ENCODE data around the gene MTMR10. TPM values are rescaled to one million over a fixed set of nuclear protein-coding genes. Genes with fewer than 3 reads are reported as not detected.

The MTMR10 gene
- total RNA-seq, 1 donor from 2014 or later = 29.2 TPM

GRCh38 chr15:31036783-31037182, 45.4 kb upstream of the MTMR10 start:
- H3K27me3 ChIP-seq = no peaks in the 10 kb centered on the region
- H3K36me3 ChIP-seq = no peaks in the 10 kb centered on the region
- H3K4me3 ChIP-seq = no peak overlapping the region
- no peak overlapping the region for H3K27ac ChIP-seq
- intact Hi-C loops (cut with DNase I) = no loop called here
- no peak for TF ChIP-seq POLR2A (IDR thresholded peaks at IDR 0.05)
- TF ChIP-seq CTCF (IDR thresholded peaks at IDR 0.05) = no peak
- TF ChIP-seq POLR2AphosphoS5 (IDR thresholded peaks at IDR 0.05; ENCODE audit: insufficient read depth in 1 of 2, low read depth in 1 of 2) = no peak
- H3K4me1 ChIP-seq = peaks cover 13% of the 10 kb centered on the region
- no peaks in the 10 kb centered on the region for H3K9me3 ChIP-seq
- no peak for DNase-seq (ENCODE audit: extremely low spot score in 2 of 2)

GRCh38 chr15:31035610-31036009, 44.2 kb upstream of the MTMR10 start:
- no peaks in the 10 kb centered on the region for H3K36me3 ChIP-seq
- H3K4me3 ChIP-seq = no peak overlapping the region
- H3K4me1 ChIP-seq = peaks cover 13% of the 10 kb centered on the region
- H3K27me3 ChIP-seq = no peaks in the 10 kb centered on the region
- intact Hi-C loops (cut with DNase I) = no loop called here
- H3K9me3 ChIP-seq = no peaks in the 10 kb centered on the region
- no peak overlapping the region for H3K27ac ChIP-seq
- DNase-seq (ENCODE audit: extremely low spot score in 2 of 2) = no peak
- TF ChIP-seq CTCF (IDR thresholded peaks at IDR 0.05) (no peak), POLR2AphosphoS5 (IDR thresholded peaks at IDR 0.05; ENCODE audit: insufficient read depth in 1 of 2, low read depth in 1 of 2) (no peak), POLR2A (IDR thresholded peaks at IDR 0.05) (no peak)

GRCh38 chr15:31034152-31034551, 42.7 kb upstream of the MTMR10 start:
- no peak for DNase-seq (ENCODE audit: extremely low spot score in 2 of 2)
- Histone ChIP-seq H3K27ac (no peak overlapping the region), H3K36me3 (no peaks in the 10 kb centered on the region), H3K4me1 (peaks cover 13% of the 10 kb centered on the region), H3K27me3 (no peaks in the 10 kb centered on the region), H3K4me3 (no peak overlapping the region), H3K9me3 (no peaks in the 10 kb centered on the region)
- TF ChIP-seq POLR2A (IDR thresholded peaks at IDR 0.05) = no peak
- no peak for TF ChIP-seq CTCF (IDR thresholded peaks at IDR 0.05)
- no peak for TF ChIP-seq POLR2AphosphoS5 (IDR thresholded peaks at IDR 0.05; ENCODE audit: insufficient read depth in 1 of 2, low read depth in 1 of 2)
- intact Hi-C loops (cut with DNase I) = no loop called here

- TF ChIP-seq CTCF (IDR thresholded peaks at IDR 0.05) (no peak), POLR2A (IDR thresholded peaks at IDR 0.05) (no peak), POLR2AphosphoS5 (IDR thresholded peaks at IDR 0.05; ENCODE audit: insufficient read depth in 1 of 2, low read depth in 1 of 2) (no peak)
- no peaks in the 10 kb centered on the region for H3K27me3 ChIP-seq
- H3K9me3 ChIP-seq = no peaks in the 10 kb centered on the region
- no peak overlapping the region for H3K27ac ChIP-seq
- intact Hi-C loops (cut with DNase I) = no loop called here
- no peak overlapping the region for H3K4me3 ChIP-seq
- peaks cover 13% of the 10 kb centered on the region for H3K4me1 ChIP-seq
- no peaks in the 10 kb centered on the region for H3K36me3 ChIP-seq
- no peak for DNase-seq (ENCODE audit: extremely low spot score in 2 of 2)
Observed at GRCh38 chr15:31032961-31033371, 41.5 kb upstream of the MTMR10 start.

- intact Hi-C loops (cut with DNase I) = no loop called here
- TF ChIP-seq CTCF (IDR thresholded peaks at IDR 0.05) (no peak), POLR2AphosphoS5 (IDR thresholded peaks at IDR 0.05; ENCODE audit: insufficient read depth in 1 of 2, low read depth in 1 of 2) (no peak), POLR2A (IDR thresholded peaks at IDR 0.05) (no peak)
- no peaks in the 10 kb centered on the region for H3K36me3 ChIP-seq
- no peaks in the 10 kb centered on the region for H3K27me3 ChIP-seq
- H3K4me1 ChIP-seq = peaks cover 13% of the 10 kb centered on the region
- no peak overlapping the region for H3K4me3 ChIP-seq
- DNase-seq (ENCODE audit: extremely low spot score in 2 of 2) = no peak
- H3K9me3 ChIP-seq = no peaks in the 10 kb centered on the region
- H3K27ac ChIP-seq = no peak overlapping the region
Observed at GRCh38 chr15:31031471-31032067, 40.1 kb upstream of the MTMR10 start.

Data from vagina (tissue), 2 donors.